AG04449 (cell line): ENCODE data around the gene MISP3.
A peak's percentile ranks its signal among the peaks of the same experiment; 100 is the strongest.

Experiments used
- CTCF ChIA-PET: fragments of 350-600 bp; formaldehyde crosslinking; extraction: SDS; loops from one replicate; lab custom pipeline; 2021; ENCODE audit warnings: antibody characterized with exemption; lab: Yijun Ruan, JAX
- POLR2A ChIA-PET: fragments of 400-600, 350-600 bp; formaldehyde crosslinking; extraction: SDS; loops from one replicate; lab custom pipeline; 2020; ENCODE audit warnings: antibody characterized with exemption, inconsistent platforms; lab: Yijun Ruan, JAX
- DNase-seq: peaks from one replicate; pipeline ENCODE4 v3.0.0-alpha.2; 2010; ENCODE audit warnings: low read depth, low spot score
- H3K4me3 ChIP-seq: 2 replicates; pipeline ENCODE4 v1.5.1; 2011; ENCODE audit warnings: low read depth, mild to moderate bottlenecking, control low read depth, low read length
- CTCF ChIP-seq: IDR thresholded peaks from one replicate; pipeline ENCODE4 v1.5.1; 2011; ENCODE audit warnings: mild to moderate bottlenecking, moderate library complexity, low read length, control low read depth, inconsistent platforms; ENCODE audit not compliant: insufficient read depth; ENCODE audit errors: missing control alignments

The MISP3 gene

DNA sequence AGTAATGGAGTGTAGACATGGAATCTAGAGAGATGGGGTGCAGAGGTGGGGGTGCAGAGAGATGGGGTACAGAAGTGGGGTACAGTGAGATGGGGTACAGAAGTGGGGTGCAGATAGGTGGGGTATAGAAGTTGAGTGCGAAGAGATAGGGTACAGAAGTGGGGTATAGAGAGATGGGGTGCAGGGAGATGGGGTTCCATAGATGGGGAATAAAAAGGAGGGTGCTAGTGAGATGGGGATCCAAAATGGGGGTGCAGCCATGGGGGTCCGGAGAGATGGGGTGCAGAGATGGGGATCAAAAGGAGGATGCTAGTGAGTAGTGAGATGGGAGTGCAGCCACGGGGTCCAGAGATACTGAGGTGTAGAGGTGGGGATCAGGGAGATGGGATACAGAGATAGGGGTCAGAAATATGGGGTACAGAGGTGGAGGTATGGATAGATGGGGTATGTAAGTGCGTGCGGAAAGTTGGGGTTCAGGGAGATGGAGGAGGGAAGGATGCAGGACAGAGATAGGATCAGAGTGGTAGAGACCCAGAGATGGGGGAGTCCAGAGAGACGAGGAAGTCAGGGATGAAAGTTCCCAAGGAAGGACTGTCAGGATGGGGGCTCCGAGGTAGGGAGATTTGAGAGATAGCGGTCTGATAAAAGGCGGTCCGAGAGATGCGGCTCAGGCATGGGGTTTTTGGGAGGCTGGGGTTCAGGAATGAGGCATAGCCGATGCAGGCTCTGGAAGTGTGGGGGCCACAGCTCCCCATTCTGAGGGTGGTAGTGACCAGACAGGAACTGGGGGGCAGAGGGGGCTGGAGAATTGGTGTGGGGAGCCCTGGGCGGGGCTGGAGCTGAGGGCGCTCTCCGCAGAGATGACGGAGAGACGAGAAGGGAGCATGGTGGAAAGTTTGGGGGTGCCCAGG is 14.1 kb upstream of the MISP3 start:
- CTCF ChIA-PET = interaction anchor here (0.9 to 6.9 kb wide), 15 partner anchors 12 to 179 kb away, joined by 3 to 106 read pairs (median 4); partner anchors contain the start of genes CC2D1A and MISP3

DNA sequence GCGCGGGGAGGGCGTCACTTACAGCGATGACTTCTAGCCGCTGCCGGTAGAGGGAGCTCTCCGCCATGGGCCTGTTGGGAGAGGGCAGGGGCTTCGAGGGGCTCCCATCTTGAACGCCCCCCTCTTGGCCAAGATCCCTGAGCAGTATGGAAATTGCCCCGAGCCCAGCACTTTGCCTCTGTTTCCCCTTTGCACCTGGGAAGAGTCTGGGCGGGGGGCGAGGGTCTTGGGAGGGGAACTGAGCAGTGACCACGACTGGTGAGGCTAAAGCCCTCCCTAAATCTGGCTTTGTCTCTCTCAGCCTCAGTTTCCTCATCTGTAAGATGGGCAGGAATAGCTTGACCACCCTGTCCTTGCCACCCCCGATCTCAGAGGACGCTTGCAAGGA is 13.5 kb upstream of the MISP3 start:
- DNase-seq = no peak
- POLR2A ChIA-PET = no interaction called here
- H3K4me3 ChIP-seq = no peak overlapping the region
- CTCF ChIA-PET = interaction anchor here (0.9 to 6.9 kb wide), 21 partner anchors 12 to 179 kb away, joined by 3 to 106 read pairs (median 4); partner anchors contain the start of genes CC2D1A and MISP3
- TF ChIP-seq CTCF = peak; percentile 74

More for the DNA sequence above, 14.1 kb upstream of the MISP3 start:
- H3K4me3 ChIP-seq = no peak overlapping the region
- POLR2A ChIA-PET = no interaction called here
- TF ChIP-seq CTCF = no peak
- no peak for DNase-seq

DNA sequence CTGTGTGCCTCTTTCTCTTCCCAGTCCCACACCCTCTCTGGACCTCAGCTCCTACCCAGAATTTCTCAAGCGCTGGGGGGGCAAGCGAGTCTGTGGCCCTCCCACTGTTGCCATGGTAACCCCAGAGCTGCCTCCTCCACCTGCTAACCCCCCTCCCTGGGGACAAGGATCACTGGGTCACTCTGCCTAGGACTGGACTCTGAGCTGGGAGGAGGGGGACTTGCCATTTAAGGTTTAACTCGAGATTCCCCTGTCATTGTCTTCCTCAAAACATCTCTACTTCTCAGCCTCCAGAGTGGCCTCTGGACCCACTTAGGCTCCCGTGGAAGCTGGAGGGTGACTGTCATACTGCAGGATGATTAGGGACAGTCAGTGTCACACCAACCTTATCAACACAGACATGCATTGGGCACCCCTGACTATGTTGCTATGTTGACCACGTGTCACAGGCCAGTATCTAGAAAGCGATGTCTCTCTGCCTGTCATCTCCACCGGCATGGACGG is 12.9 kb upstream of the MISP3 start:
- TF ChIP-seq CTCF = no peak
- POLR2A ChIA-PET = no interaction called here
- CTCF ChIA-PET = interaction anchor here (0.9 to 6.9 kb wide), 20 partner anchors 12 to 187 kb away, joined by 3 to 106 read pairs (median 4); partner anchors contain the start of genes CC2D1A and MISP3
- H3K4me3 ChIP-seq = no peak overlapping the region
- no peak for DNase-seq

DNA sequence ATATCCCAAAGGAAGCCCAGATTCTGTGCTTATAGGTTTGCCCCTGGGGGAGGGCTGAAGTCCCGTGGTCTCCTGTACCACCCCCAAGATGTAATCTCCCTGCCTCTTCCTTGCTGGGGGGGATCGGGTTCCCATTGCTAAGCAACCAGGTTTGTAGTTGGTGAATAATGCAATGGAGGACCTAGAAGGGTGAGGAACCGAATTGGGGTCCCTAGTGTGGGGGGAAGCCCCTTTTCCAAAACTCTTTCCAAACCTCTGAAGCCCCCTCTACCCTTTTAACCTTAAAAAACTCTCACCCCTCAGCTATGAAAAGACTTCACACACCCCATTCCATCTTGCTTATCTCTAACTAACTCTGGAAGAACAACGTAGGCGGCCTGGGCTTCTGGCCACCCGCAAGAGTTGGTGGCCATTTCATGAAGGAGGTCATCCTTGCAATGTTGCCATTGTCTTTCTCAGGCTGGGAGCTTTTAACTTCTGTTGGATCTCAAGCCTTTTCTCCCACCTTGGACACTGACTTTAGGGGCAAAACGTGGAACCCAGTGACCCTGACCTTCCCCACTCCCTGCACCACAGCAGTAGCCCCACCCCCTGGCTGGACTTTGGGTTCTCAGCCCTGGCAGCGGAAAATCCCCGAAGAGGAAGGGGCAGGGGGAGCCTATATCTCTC is 11.4 kb upstream of the MISP3 start:
- no peak for TF ChIP-seq CTCF
- H3K4me3 ChIP-seq = no peak overlapping the region
- CTCF ChIA-PET = interaction anchor here (1.0 to 6.9 kb wide), 6 partner anchors 9 to 181 kb away, joined by 3 to 106 read pairs (median 14); partner anchors contain the start of gene MISP3
- no peak for DNase-seq
- POLR2A ChIA-PET = no interaction called here

DNA sequence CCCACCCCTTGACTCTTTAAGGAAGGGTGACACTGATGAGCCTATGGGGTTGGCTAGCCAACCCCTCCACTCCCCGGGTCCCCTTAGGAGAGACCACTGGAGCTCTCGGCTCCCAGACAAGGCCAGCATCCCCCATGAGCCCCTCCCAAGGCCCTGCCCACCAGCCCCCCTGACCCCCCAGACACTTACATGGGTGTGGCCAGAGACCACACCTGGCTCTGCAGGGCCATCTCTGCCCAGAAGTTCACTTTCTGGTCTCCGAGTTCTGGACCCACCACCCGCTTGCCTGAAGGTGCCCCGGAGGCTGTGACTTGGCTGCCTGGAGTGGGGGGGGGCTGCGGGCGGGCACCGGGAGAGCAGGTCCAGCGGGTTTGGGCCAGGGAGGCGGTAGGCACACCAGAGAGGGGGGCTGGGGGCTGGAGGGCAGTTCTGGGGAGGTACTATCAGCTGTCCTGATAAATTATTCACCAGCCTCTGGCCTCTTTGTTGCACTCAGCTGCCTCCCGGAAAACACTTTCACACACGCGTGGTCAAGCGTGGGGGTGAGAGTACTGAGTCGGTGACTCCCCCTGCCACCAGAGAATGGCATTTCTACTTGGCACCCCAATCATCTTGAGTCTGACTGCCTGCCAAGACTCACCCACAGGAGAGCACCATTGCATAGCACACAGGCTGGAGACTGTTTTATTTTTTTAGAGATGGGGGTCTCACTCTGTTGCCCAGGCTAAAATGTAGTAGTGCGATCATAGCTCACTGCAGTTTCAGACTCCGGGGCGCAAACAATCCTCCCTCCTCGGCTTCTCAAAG is 10.6 kb upstream of the MISP3 start, which contains the start of gene PALM3:
Gene PALM3 (minus strand): TSS at position 326 of the 807 bp plus-strand sequence. CDS start 96 bp downstream, at position 230.
- no peak for TF ChIP-seq CTCF
- DNase-seq = no peak
- CTCF ChIA-PET = interaction anchor here (0.6 to 6.9 kb wide), 7 partner anchors 9 to 182 kb away, joined by 3 to 106 read pairs (median 3); partner anchors contain the start of gene MISP3
- H3K4me3 ChIP-seq = no peak within 1 kb of the TSS
- POLR2A ChIA-PET = no interaction called here
